Measurements from ENCODE around the gene PPP1R12C. TPM values are rescaled to one million over a fixed set of nuclear protein-coding genes. Genes with fewer than 3 reads are reported as not detected.
A peak's percentile ranks its signal among the peaks of the same experiment; 100 is the strongest.

Gene PPP1R12C
- total RNA-seq, 1 donor, result 55.0 TPM

DNA sequence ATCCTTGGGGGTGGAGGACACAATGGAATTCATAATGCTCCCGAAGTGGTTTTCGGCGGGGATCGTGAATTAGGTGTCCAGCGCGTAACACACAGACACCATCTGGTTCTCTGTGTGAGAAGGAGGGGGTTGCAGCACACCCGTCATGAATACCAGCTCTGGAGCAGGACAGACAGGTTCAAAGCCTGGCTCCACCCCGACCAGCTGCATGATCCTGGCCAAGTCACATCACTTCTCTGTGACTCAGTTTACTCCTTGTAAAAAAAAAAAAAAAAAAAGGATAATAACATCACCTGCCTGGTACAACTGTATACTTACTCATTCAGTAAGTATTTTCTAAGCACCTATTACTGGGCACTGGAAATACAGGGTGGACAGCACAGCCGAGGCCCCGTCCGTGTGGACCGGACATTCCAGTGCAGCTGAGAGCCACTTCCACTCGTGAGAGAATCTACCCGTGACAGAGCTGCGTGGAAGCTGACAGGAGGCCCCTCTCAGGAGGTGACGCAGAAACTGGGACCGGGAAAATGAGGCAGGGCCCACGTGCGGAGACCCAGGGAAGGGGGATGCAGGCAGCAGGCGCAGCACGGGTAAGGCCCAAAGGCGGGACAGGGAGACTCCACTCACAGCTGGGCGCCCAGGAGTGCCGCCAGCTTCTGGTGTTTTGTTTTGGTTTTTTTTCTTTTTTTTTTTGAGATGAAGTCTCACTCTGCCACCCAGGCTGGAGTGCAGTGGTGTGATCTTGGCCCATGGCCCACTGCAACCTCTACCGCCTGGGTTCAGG, 66.5 kb downstream of the PPP1R12C start:
- DNase-seq (ENCODE audit: insufficient read length, low spot score, missing footprints), result peak; percentile 34
- TF ChIP-seq, protein P1, sequence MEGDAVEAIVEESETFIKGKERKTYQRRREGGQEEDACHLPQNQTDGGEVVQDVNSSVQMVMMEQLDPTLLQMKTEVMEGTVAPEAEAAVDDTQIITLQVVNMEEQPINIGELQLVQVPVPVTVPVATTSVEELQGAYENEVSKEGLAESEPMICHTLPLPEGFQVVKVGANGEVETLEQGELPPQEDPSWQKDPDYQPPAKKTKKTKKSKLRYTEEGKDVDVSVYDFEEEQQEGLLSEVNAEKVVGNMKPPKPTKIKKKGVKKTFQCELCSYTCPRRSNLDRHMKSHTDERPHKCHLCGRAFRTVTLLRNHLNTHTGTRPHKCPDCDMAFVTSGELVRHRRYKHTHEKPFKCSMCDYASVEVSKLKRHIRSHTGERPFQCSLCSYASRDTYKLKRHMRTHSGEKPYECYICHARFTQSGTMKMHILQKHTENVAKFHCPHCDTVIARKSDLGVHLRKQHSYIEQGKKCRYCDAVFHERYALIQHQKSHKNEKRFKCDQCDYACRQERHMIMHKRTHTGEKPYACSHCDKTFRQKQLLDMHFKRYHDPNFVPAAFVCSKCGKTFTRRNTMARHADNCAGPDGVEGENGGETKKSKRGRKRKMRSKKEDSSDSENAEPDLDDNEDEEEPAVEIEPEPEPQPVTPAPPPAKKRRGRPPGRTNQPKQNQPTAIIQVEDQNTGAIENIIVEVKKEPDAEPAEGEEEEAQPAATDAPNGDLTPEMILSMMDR (IDR thresholded peaks at IDR 0.05; ENCODE audit: extremely low read depth, low read depth, low read length), result no peak
- H3K36me3 ChIP-seq (ENCODE audit: insufficient read depth, low read length), result peaks cover 25% of the 10 kb centered on the region
- H3K27me3 ChIP-seq (ENCODE audit: insufficient read depth, low read length), result no peaks in the 10 kb centered on the region
- H4K20me1 ChIP-seq (ENCODE audit: insufficient read depth, low read length), result no peaks in the 10 kb centered on the region
- H2AFZ ChIP-seq (ENCODE audit: low read length), result no peak overlapping the region
- H3K4me3 ChIP-seq (ENCODE audit: insufficient read depth, low read length), result no peak overlapping the region
- no peaks in the 10 kb centered on the region for H3K79me2 ChIP-seq (ENCODE audit: insufficient read depth, low read length)
- no peak overlapping the region for H3K27ac ChIP-seq (ENCODE audit: low read depth, low read length)
- no peaks in the 10 kb centered on the region for H3K4me1 ChIP-seq (ENCODE audit: insufficient read depth, low read length)
- no peak overlapping the region for H3K4me2 ChIP-seq (ENCODE audit: insufficient read depth, low read length)
- H3K9me3 ChIP-seq (ENCODE audit: low read depth, low read length), result no peaks in the 10 kb centered on the region

DNA sequence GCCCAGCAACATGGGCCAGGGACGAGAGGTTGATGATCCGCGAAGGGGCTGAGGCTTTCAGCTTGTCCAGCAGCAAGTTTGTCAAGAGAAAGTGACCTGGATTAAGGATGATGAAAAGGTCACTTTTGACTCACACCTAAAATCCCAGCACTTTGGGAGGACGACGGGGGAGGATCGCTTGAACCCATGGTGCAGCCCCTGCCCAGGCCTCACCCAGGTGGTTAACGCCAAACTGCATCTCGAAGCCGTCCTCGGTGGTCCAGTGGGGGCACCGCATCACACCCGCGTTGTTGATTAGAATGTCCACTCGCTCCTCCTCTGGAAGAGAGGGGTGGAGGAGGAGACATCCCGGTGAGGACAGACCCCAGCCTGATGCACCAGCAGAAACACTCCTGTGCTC, 69.0 kb downstream of the PPP1R12C start:
- peak; percentile 17 for DNase-seq (ENCODE audit: insufficient read length, low spot score, missing footprints)
- H3K9me3 ChIP-seq (ENCODE audit: low read depth, low read length), result no peaks in the 10 kb centered on the region
- H3K4me2 ChIP-seq (ENCODE audit: insufficient read depth, low read length), result no peak overlapping the region
- H2AFZ ChIP-seq (ENCODE audit: low read length), result no peak overlapping the region
- no peaks in the 10 kb centered on the region for H4K20me1 ChIP-seq (ENCODE audit: insufficient read depth, low read length)
- no peaks in the 10 kb centered on the region for H3K27me3 ChIP-seq (ENCODE audit: insufficient read depth, low read length)
- H3K4me1 ChIP-seq (ENCODE audit: insufficient read depth, low read length), result no peaks in the 10 kb centered on the region
- no peak overlapping the region for H3K27ac ChIP-seq (ENCODE audit: low read depth, low read length)
- H3K4me3 ChIP-seq (ENCODE audit: insufficient read depth, low read length), result no peak overlapping the region
- TF ChIP-seq, protein P1 (IDR thresholded peaks at IDR 0.05; ENCODE audit: extremely low read depth, low read depth, low read length), result no peak
- no peaks in the 10 kb centered on the region for H3K79me2 ChIP-seq (ENCODE audit: insufficient read depth, low read length)
- peaks cover 22% of the 10 kb centered on the region for H3K36me3 ChIP-seq (ENCODE audit: insufficient read depth, low read length)

DNA sequence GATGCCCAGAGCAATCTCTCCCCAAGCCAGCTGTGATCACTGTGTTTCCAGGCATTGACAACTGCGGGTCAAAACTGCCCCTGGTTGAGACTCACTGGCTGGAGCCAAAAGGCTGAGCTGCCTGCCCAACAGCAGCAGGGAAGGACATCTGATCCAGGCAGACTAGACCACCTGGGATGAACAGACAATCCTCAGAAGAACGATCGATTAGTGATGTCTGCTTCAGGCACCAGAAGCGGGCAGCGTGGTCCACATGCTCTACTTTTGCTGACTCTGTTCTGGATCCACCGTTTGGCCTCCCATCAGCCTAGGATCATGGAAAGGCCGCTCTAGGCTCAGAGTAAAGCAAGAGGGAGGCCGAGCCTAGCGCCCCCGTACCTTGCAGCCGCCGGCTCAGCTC, 69.5 kb downstream of the PPP1R12C start:
- TF ChIP-seq, protein P1 (IDR thresholded peaks at IDR 0.05; ENCODE audit: extremely low read depth, low read depth, low read length), result no peak
- H2AFZ ChIP-seq (ENCODE audit: low read length), result no peak overlapping the region
- peak; percentile 43 for DNase-seq (ENCODE audit: insufficient read length, low spot score, missing footprints)

DNA sequence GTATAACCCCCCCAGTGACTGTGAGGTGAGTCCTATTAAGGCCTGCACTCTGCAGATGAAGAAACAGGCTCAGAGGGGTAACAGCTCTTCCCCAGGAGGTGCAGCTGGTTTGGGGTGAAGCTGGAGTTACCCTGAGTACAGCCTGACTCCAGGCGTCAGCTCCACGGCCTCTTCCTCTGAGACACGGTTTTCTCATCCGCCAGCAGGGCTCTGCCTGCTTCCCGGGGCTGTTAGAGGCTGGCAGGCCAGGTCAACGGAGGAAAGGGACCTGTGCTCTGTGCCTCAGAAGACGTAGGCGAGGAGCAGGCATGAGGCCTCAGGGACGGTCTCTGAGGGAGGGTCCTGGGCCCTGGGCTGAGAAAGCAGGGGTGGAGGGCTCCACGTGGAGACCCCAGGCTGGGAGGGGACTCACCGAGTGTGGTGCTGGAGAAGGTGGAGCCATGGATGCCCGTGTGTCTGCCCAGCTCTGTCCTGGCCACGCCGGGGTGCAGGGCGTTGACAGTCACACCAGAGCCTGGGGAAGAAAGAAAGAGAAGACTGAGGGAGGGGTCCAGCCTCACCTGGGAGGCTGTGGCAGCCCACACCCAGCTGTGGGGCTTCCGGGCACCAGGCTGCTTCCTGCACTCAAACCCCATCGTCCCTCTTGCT, 70.3 kb downstream of the PPP1R12C start:
- DNase-seq (ENCODE audit: insufficient read length, low spot score, missing footprints), result no peak
- H3K36me3 ChIP-seq (ENCODE audit: insufficient read depth, low read length), result peaks cover 22% of the 10 kb centered on the region
- no peak overlapping the region for H3K4me3 ChIP-seq (ENCODE audit: insufficient read depth, low read length)
- no peaks in the 10 kb centered on the region for H4K20me1 ChIP-seq (ENCODE audit: insufficient read depth, low read length)
- no peak overlapping the region for H3K27ac ChIP-seq (ENCODE audit: low read depth, low read length)
- no peaks in the 10 kb centered on the region for H3K9me3 ChIP-seq (ENCODE audit: low read depth, low read length)
- no peaks in the 10 kb centered on the region for H3K79me2 ChIP-seq (ENCODE audit: insufficient read depth, low read length)
- no peaks in the 10 kb centered on the region for H3K27me3 ChIP-seq (ENCODE audit: insufficient read depth, low read length)
- H3K4me1 ChIP-seq (ENCODE audit: insufficient read depth, low read length), result no peaks in the 10 kb centered on the region
- no peak overlapping the region for H3K4me2 ChIP-seq (ENCODE audit: insufficient read depth, low read length)
- TF ChIP-seq, protein P1 (IDR thresholded peaks at IDR 0.05; ENCODE audit: extremely low read depth, low read depth, low read length), result no peak
- no peak overlapping the region for H2AFZ ChIP-seq (ENCODE audit: low read length)

More for the DNA sequence above, 69.5 kb downstream of the PPP1R12C start:
- Histone ChIP-seq H3K79me2 (ENCODE audit: insufficient read depth, low read length) (no peaks in the 10 kb centered on the region), H3K27me3 (ENCODE audit: insufficient read depth, low read length) (no peaks in the 10 kb centered on the region), H3K4me3 (ENCODE audit: insufficient read depth, low read length) (no peak overlapping the region), H3K27ac (ENCODE audit: low read depth, low read length) (no peak overlapping the region), H3K36me3 (ENCODE audit: insufficient read depth, low read length) (peaks cover 22% of the 10 kb centered on the region), H3K4me2 (ENCODE audit: insufficient read depth, low read length) (no peak overlapping the region), H3K4me1 (ENCODE audit: insufficient read depth, low read length) (no peaks in the 10 kb centered on the region), H4K20me1 (ENCODE audit: insufficient read depth, low read length) (no peaks in the 10 kb centered on the region), H3K9me3 (ENCODE audit: low read depth, low read length) (no peaks in the 10 kb centered on the region)

All from osteoblast (primary cell).